Adipocyte (in vitro differentiated cells): ENCODE data around the gene SLC25A41.
A peak's percentile ranks its signal among the peaks of the same experiment; 100 is the strongest.

Experiments used
- DNase-seq: peaks from one replicate; pipeline ENCODE4 v3.0.0-alpha.2; 2015; ENCODE audit warnings: low read depth
- H3K27me3 ChIP-seq: replicated peaks from 2 replicates; pipeline ENCODE4 v1.7.0; 2013; ENCODE audit warnings: mild to moderate bottlenecking, low read length, moderate library complexity; ENCODE audit not compliant: control insufficient read depth, insufficient read depth
- H3K36me3 ChIP-seq: 2 replicates; pipeline ENCODE4 v1.7.0; 2013; ENCODE audit warnings: low read length, mild to moderate bottlenecking, moderate library complexity; ENCODE audit not compliant: control insufficient read depth, insufficient read depth, severe bottlenecking
- H3K4me1 ChIP-seq: 2 replicates; pipeline ENCODE4 v1.7.0; 2013; ENCODE audit warnings: mild to moderate bottlenecking, low read length, moderate library complexity; ENCODE audit not compliant: control insufficient read depth, insufficient read depth
- H3K4me3 ChIP-seq: 2 replicates; pipeline ENCODE4 v1.7.0; 2013; ENCODE audit warnings: mild to moderate bottlenecking, low read length, moderate library complexity
- H3K9ac ChIP-seq: 2 replicates; pipeline ENCODE4 v1.7.0; 2013; ENCODE audit warnings: mild to moderate bottlenecking, low read length, moderate library complexity
- H3K9me3 ChIP-seq: 2 replicates; pipeline ENCODE4 v1.7.0; 2013; ENCODE audit warnings: mild to moderate bottlenecking, low read length, moderate library complexity; ENCODE audit not compliant: control insufficient read depth

SLC25A41 gene

DNA sequence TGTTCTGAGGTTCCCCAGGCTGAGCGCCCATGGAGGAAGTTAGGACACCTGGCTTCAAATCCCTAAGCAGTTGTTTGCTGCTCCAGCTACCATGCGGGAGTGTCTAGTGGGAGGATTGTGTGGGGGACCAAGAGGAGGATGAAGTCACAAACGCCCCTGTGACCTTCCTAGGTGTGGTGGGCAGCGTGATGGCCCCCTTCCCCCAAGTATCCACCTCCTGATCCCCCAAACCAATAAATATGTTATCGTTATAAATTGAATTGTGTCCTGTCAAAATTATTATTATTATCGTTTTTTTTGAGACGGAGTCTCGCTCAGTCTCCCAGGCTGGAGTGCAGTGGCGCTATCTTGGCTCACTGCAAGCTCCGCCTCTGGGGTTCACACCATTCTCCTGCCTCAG is at the start of gene SLC25A41:
Gene SLC25A41 (minus strand): TSS at position 101 of the 400 bp plus-strand sequence. CDS start 70 bp downstream, at position 31.
- H3K9me3 ChIP-seq = no peaks in the 10 kb centered on the region
- no peak for DNase-seq
- no peak within 1 kb of the TSS for H3K9ac ChIP-seq
- no peak within 1 kb of the TSS for H3K4me3 ChIP-seq
- H3K36me3 ChIP-seq = no peaks in the 10 kb centered on the region
- peaks cover 3% of the 10 kb centered on the region for H3K27me3 ChIP-seq
- H3K4me1 ChIP-seq = no peaks in the 10 kb centered on the region

DNA sequence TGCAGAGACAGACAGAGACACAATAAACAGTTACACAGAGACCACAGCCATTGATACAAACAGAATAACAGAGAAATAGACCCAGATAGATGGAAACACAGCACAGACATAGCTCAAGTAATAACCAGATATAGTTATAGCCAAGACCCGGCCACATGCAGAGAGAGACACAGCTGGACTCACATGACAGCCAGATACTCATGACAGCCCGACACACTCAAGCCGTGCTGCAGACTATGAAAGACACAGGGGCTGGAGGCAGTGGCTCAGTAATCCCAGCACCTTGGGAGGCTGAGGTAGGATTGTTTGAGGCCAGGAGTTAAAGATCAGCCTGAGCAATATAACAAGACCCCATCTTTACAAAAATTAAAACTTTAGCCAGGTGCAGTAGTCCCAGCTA is 49.7 kb upstream of the SLC25A41 start:
- H3K4me1 ChIP-seq = peaks cover 3% of the 10 kb centered on the region
- H3K9me3 ChIP-seq = no peaks in the 10 kb centered on the region
- no peaks in the 10 kb centered on the region for H3K36me3 ChIP-seq
- no peak overlapping the region for H3K4me3 ChIP-seq
- no peak for DNase-seq
- H3K27me3 ChIP-seq = peaks cover 6% of the 10 kb centered on the region
- H3K9ac ChIP-seq = no peak overlapping the region

DNA sequence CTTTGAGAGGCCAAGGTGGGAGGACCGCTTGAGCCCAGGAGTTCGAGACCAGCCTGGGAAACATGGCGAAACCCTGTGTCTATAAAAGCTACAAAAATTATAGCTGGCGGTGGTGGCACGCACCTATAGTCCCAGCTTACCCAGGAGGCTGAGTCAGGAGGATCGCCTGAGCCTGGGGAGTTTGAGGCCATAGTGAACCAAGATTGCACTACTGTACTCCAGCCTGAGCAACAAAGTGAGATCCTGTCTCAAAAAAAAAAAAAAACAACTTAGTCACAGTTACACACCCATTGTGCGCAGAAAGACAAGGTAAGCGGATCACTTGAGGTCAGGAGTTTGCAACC is 48.8 kb upstream of the SLC25A41 start:
- DNase-seq = no peak
- Histone ChIP-seq H3K4me3 (no peak overlapping the region), H3K4me1 (peaks cover 3% of the 10 kb centered on the region), H3K9ac (no peak overlapping the region), H3K36me3 (no peaks in the 10 kb centered on the region), H3K27me3 (peaks cover 6% of the 10 kb centered on the region), H3K9me3 (no peaks in the 10 kb centered on the region)

DNA sequence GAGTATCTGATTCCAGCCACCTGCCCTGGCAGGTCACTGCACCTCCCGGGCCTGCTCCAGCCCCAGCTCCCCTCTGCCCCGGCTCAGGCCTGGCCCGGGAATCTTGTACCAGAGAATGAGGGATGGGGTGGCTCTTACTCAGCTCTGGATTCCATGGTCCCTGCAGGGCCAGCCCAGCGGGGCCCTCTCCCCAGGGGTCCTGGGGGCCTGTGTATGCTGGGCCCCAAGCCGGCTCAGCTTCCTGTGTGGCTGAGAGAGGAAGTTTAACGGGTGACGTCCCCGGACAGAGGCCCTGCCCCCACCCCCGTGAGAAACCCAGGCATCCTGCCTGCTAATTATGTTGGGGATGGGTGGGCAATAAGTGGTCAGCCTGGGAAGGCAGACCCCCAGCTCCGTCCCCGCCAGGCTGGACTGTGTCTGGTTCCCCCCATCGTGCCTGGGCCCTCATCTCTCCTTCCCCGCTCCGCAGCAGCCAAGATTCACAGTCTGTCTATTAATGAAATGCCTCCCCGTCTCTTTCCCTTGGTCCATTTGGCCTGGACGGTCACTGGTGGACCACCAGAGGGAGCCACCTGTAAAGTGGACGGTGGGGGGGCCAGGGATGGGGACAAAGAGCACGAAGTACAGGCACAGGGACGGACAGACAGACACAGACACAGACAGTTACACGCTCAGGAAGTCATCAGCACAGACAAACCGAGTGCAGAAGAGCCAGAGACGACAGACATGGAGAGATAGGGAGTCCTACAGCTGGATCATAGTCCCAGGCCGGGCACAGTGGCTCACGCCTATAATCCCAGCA is 48.2 kb upstream of the SLC25A41 start, which contains the start of gene DENND1C:
Gene DENND1C (minus strand): TSS at position 247 of the 802 bp plus-strand sequence. CDS start 92 bp downstream, at position 155.
- Histone ChIP-seq H3K27me3 (peaks cover 10% of the 10 kb centered on the region), H3K9me3 (no peaks in the 10 kb centered on the region), H3K36me3 (no peaks in the 10 kb centered on the region), H3K4me3 (no peak within 1 kb of the TSS), H3K9ac (no peak within 1 kb of the TSS), H3K4me1 (peaks cover 3% of the 10 kb centered on the region)
- peak; percentile 14 for DNase-seq

DNA sequence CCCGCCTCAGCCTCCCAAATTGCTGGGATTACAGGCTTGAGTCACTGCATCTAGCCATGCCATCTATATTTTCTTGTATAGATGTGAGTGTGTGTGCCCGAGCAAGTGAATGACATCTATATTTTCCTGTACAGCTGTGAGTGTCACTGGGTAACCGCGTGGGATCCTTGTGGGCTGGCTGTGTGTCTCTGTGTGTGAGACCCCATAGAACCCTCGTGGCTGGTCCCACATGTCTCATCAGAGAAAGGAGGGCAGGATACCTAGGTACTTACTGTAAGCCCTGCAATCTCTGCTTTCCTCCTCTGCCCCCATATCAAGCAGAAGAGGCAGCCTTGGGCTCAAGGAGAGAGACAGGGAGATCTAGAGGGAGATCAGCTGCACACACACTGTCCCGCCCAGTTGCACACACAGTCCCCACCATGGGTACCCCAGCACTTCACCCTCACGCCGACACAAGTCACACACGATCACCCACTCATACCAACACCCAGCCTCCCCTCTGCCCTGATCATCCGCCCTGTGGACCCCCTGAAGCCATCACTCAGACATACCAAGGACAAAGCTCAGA is 47.4 kb upstream of the SLC25A41 start:
- Histone ChIP-seq H3K4me1 (peaks cover 3% of the 10 kb centered on the region), H3K9ac (no peak overlapping the region), H3K4me3 (no peak overlapping the region), H3K36me3 (no peaks in the 10 kb centered on the region), H3K27me3 (peaks cover 18% of the 10 kb centered on the region), H3K9me3 (no peaks in the 10 kb centered on the region)
- DNase-seq = no peak

DNA sequence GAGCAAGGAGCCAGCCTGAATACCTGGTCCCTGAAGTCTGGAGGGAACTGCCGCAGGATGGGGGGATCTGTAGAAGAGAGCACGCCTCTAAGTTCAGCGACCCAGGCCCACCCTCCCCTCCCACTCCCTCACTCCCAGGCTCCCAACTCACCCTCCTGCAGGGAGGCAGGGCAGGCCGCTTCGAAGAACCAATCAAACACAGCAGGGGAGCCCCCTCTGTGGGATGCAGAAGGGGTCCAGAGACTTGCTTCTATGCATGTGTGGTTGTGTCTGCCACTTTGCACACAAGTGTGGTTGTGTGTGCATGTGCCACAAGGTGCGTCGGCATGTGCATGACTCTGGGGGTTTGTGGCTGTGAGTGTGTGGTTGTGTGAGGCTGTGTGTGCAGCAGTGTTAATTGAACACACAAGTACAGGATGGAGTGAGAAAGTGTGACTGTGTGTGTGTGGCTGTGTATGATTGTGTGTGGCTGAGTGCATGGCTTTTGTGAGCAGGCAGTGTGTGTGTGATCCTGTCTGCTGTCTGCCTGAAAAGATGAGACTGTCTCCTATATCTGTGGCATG is 46.4 kb upstream of the SLC25A41 start:
- no peak overlapping the region for H3K9ac ChIP-seq
- no peak overlapping the region for H3K4me3 ChIP-seq
- H3K4me1 ChIP-seq = no peaks in the 10 kb centered on the region
- H3K36me3 ChIP-seq = no peaks in the 10 kb centered on the region
- peaks cover 27% of the 10 kb centered on the region for H3K27me3 ChIP-seq
- DNase-seq = no peak
- H3K9me3 ChIP-seq = no peaks in the 10 kb centered on the region

DNA sequence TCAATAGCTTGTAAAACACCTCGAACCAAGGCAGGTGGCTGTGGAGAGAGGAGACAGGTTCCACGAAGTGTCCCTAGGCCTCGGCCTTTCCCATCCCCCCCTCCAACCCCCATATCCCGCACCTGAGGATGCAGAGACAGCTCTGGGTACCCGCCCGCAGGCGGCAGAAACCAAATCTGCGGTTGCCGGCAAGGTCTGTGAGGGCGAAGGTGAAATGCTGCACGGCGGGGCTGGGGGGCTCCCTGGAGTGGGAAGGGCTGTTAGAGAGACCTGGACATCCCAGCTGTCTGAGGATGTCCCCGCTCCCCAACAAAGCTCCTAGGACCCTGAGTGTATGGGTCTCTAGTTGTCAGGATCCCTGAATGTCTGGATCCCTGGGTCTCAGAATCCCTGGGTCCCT is 45.3 kb upstream of the SLC25A41 start:
- Histone ChIP-seq H3K4me3 (no peak overlapping the region), H3K27me3 (peaks cover 27% of the 10 kb centered on the region), H3K9ac (no peak overlapping the region), H3K36me3 (no peaks in the 10 kb centered on the region), H3K4me1 (no peaks in the 10 kb centered on the region), H3K9me3 (no peaks in the 10 kb centered on the region)
- no peak for DNase-seq

DNA sequence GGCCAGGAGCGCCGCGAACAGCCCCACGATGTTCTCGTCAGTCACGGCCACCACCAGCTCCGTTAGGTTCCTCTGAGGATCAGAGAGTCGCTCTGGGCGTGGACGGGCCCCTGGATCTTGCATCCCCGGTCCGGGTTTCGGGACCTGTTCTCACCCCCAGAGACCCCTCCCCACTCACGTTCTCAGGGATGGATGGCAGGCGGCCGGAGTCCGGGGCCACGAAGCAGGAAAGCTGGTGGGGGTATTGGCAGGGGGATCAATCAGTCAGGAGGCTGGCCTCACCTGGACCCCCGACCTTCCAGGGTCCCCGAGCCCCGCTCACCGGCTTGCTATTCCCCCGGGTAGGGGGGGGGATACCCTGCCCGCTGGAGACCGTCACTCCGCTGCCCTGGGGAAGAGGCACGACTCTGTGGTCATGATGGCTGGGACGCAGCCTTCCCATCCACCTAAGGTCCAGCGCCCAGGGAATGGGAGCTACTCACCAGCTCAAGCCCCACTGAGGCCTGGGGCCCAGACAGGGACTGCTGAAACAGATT is 43.4 kb upstream of the SLC25A41 start:
- no peak overlapping the region for H3K9ac ChIP-seq
- peaks cover 25% of the 10 kb centered on the region for H3K27me3 ChIP-seq
- H3K9me3 ChIP-seq = no peaks in the 10 kb centered on the region
- no peak overlapping the region for H3K4me3 ChIP-seq
- DNase-seq = no peak
- H3K4me1 ChIP-seq = no peaks in the 10 kb centered on the region
- H3K36me3 ChIP-seq = no peaks in the 10 kb centered on the region

DNA sequence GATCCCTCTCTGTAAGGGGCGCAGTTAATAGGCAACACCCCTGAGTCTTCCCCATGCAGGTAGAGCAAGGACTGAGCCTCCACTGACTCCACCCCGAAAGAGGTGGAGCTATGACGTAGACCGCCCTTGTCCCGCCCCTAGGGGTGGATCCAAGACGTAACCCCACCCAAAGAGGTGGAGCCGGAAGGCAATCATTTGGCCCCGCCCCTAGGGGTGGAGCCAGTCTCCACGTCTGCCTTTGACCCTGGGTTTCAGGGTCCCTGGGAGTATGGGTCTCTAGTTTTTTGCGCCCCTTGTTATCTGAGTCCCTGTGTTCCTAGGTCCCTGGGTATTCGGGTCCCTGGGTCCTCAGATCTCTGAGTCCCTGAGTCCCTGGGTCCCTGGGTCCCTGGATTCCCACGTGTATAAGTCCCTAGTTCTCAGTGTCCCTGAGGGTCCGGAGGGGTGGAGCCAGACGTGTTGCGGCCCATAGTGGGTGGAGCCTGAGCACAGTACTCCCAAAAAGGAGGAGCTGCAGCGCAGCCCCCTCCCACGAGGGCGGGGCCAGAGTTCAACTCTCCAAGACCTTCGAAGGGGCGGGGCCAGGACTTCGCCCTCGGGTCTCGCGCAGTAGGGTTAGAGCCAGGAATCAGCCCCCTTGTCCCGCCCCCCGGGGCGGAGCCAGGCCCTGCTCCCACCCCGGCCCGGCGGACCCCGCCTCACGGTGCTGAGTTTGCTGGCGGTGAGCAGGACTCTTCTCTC is 42.8 kb upstream of the SLC25A41 start:
- Histone ChIP-seq H3K9me3 (no peaks in the 10 kb centered on the region), H3K27me3 (peaks cover 24% of the 10 kb centered on the region), H3K9ac (no peak overlapping the region), H3K36me3 (no peaks in the 10 kb centered on the region), H3K4me1 (no peaks in the 10 kb centered on the region), H3K4me3 (no peak overlapping the region)
- peak; percentile 52 for DNase-seq

DNA sequence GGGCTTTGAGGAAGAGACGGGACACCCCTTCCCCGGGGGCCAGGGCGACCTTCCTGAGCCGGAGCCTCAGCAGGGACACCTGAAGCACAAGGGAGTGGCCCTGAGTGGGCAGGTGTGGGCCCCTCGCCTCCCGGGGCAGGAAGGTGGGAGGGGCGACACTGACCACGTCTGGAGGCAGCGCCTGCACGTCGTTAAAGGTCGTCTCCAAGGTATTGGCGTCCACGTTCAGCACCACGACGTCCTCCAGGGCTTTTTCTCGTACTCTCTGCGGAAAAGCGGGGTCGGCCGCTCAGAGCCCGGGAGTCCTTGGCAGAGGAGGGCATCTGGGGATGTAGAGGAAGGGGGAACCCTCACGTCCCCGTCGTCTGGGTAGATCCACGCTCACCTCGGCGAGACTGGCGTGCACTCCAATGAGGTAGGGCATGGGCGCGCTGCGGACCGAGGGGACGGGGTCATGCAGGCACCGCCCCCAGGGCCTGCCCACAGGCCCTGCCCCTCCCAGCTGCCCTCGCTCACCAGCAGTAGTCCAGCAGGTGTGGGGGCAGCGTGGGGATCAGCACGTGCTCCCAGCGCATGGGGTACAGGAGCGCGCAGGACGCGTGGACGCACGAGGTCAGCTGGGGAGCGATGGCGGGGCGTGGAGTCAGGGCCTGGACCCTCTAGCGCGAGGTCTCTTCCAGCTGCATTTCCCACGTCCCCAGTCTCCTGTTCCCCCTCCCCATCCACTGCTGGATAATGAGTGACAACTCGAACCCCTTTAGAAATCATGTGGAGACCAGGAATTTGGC is 42.0 kb upstream of the SLC25A41 start:
- Histone ChIP-seq H3K36me3 (no peaks in the 10 kb centered on the region), H3K9me3 (no peaks in the 10 kb centered on the region), H3K27me3 (peaks cover 21% of the 10 kb centered on the region), H3K4me3 (no peak overlapping the region), H3K4me1 (no peaks in the 10 kb centered on the region), H3K9ac (no peak overlapping the region)
- no peak for DNase-seq
